AG08395 (cell line): Measurements from ENCODE around the gene TAAR2.
A peak's percentile ranks its signal among the peaks of the same experiment; 100 is the strongest.
"Not testable (repeated sequence)": the region's sequence is repeated elsewhere in the genome, so short reads cannot be mapped to it uniquely, and the experiment has no call there.

ENCODE experiments used
- DNase-seq: peaks from one replicate; pipeline ENCODE4 v3.0.0; 2012; ENCODE audit warnings: mixed read lengths, low spot score

Gene TAAR2

DNA sequence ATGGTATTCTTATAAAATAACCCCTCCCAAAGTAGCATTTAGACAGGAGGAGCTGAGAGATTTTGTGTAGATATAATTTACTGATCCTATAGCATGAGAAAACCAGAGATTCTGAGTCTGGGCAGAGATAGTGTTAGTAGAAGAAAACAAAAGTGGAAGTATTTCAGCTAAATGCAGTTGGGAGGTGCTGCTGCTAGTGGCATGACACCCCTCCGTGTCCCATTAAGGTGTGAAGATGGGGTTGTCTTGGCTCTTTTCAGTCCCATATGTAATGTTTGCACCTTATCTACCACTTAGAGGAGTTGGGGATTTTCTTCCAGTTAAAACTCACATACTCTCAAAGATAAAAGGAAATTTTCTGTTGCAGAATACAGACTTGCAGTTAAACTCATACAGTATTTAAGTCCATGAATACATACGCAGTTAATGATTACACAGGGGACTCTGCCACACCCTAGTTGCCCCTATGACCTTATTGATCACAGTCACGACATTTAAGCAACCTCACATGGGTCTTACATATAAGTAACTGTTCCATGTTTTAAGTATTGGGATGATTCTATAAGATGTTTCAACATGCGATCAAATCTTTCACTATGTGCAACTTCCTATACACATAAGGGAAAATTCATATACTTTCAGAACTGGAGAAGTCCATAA lies 11.5 kb downstream of the TAAR2 start:
- DNase-seq: no peak

- no peak for DNase-seq
These were observed 12.5 kb downstream of the TAAR2 start for GRCh38 chr6:132611616-132612015.

DNA sequence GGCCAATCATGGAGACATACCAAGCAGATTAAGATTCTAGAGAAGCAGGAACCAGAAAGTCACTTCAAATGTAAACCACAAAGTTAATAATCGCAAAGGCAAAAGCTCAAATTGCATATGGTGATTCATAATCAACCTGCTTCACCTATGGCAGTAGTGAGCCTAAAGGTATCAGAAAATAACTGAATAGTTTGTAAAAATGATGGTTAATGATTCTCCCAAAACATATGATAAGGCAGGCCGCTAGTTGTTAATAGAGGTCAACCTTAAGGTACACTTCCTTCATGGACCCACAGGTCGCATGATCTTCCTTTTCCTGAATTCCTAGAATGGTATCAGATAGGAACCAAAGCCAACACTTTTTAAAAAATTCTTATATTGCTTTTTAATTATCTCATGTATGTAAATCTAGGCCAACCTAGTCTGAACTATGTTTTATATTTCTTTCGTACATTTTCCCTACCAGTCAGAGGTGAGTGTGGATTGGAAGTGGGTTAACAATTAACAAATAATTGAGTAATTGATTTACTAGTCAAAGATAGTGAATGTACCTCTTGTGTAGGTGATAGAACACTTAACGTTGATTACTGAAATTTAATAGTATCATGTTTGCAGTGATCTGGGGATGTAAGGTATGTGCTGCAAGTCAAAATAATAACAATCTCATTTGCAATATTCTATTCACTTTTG lies 16.4 kb downstream of the TAAR2 start:
- DNase-seq: no peak

GRCh38 chr6:132604635-132605152 lies 19.4 kb downstream of the TAAR2 start:
- no peak for DNase-seq

DNA sequence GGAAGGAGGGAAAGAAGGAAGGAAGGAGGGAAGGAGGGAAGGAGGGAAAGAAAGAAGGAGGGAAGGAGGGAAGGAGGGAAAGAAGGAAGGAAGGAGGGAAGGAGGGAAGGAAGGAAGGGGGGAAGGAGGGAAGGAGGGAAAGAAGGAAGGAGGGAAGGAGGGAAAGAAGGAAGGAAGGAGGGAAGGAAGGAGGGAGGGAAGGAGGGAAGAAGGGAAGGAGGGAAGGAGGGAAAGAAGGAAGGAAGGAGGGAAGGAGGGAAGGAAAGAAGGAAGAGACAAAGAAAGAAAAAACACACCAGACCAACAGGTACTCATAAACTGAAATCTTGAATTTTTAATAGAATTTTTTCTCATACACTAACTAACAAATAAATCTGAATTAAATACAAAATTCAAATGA lies 23.2 kb downstream of the TAAR2 start:
- not testable (repeated sequence) for DNase-seq

DNA sequence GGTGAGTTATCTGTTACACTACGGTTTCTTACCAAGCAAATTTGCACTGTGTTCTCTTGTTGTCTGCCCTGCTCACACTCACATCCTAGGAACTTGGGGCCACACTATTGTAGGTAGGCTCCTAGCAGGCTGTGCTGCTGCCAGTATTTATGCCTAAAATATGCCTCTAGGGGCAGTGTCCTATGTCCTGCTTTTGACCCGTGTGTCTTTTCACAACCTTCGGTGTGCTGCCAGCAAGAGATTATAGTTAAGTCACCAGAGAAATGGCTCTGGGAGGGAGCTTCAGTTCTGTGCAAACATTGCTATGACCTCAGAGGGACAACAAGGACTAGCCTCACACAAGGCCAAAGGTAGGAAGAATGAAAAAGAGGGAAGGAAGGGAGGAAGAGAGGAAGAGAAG lies 25.6 kb downstream of the TAAR2 start:
- peak; percentile 16 for DNase-seq

GRCh38 chr6:132596201-132596600 lies 27.9 kb downstream of the TAAR2 start:
- no peak for DNase-seq

DNA sequence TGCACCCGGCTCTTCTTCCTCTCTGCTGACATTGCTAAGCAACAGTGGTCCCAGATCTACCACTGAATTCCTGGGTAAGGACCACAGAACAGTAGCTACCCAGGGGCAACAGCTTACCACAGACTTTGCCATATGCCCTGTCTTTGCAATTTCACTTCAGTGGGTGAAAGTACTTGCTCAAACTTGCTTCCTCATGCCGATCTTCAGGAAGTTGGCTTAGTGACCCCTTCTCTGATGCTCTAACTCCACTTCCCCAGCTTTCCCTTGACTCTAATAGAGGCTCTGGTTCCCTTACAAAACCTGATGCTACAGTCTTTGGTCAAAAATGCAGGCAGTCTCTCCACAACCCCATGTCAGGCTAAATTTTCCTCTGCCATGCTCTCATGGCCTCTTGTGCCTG lies 31.2 kb downstream of the TAAR2 start:
- no peak for DNase-seq

GRCh38 chr6:132590362-132590761 lies 33.7 kb downstream of the TAAR2 start:
- no peak for DNase-seq

DNA sequence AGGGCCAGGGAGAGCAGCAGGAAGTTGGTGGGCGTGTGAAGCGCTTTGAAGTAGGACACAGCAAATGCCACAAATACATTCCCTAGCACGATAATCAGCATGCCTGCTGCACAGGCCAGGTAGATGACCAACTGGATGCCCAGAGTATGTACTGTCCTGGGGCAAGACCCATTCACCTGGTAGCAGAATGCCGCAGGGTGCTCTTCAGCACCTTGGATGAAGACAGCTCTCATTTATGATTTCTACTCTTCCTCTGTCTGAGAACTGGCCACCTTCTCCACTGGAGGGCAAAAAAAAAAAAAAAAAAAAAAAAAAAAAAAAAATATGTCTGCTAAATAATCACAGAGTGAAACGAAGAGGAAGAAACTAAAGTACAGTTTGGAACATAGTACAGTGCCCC lies 34.6 kb downstream of the TAAR2 start, which contains the start of gene TAAR5:
TSS of gene TAAR5 (minus strand) at position 288 of the 400 bp plus-strand sequence. CDS start at position 233, 55 bp downstream.
- DNase-seq: no peak

DNA sequence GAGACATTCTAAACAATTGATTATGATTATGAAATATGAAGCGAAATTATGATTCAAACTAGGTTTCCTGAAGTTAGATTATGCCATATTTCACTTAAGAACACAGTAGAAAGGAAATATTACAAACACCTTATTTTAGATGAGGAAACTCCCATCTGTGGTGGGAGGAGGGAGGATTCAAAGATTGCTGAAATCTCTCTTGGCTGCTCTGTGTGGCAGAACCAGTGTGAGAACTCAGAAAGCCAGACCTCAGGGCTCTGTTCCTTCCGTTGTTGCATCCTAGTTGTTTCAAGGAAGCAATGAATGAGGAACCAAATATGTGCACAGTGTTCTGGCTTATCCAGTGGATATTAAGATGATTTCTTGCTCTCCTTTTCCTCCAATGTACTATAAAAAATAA lies 36.7 kb downstream of the TAAR2 start:
- DNase-seq: no peak

- DNase-seq: no peak
These were observed 39.4 kb downstream of the TAAR2 start for GRCh38 chr6:132584698-132585097.

- no peak for DNase-seq
These were observed 52.3 kb downstream of the TAAR2 start for GRCh38 chr6:132571774-132572173.

- DNase-seq: no peak
These were observed 53.8 kb downstream of the TAAR2 start, which contains the start of gene TAAR6 for GRCh38 chr6:132570221-132570777. TAAR6 (plus strand) TSS chr6:132570322; CDS start chr6:132570322, 0 bp downstream.

GRCh38 chr6:132569170-132569569 lies 54.9 kb downstream of the TAAR2 start:
- DNase-seq: no peak

GRCh38 chr6:132568611-132569010 lies 55.5 kb downstream of the TAAR2 start:
- DNase-seq: no peak

- no peak for DNase-seq
These were observed 56.5 kb downstream of the TAAR2 start for GRCh38 chr6:132567566-132567965.
